NCI-H460 (cell line): Measurements from ENCODE around the gene LINC00237. TPM values are rescaled to one million over a fixed set of nuclear protein-coding genes. Genes with fewer than 3 reads are reported as not detected.

Source experiments
- DNase-seq: peaks from one replicate; pipeline ENCODE4 v3.0.0-alpha.2; 2016; ENCODE audit warnings: low read depth; ENCODE audit errors: extremely low read depth
- polyA plus RNA-seq: library from polyadenylated mRNA; depleted of rRNA; stranded (reverse); fragments of >200 nt; gene quantifications from 2 replicates; pipeline ENCODE4 v1.2.3, GENCODE V29; 2014; cell fraction: nucleus; rRNA removed
- total RNA-seq: library from RNA; depleted of rRNA; stranded (reverse); fragments of >200 nt; shearing (Covaris generic); gene quantifications from 2 replicates; pipeline ENCODE4 v1.2.3, GENCODE V29; 2014; rRNA removed

The LINC00237 gene
- not detected in 2 replicates for total RNA-seq
- polyA plus RNA-seq: not detected in 2 replicates

GRCh38 chr20:21106171-21107017 lies at the start of gene LINC00237:
Gene LINC00237, minus strand, starts transcription at chr20:21106358.
- DNase-seq: no peak

- no peak for DNase-seq
Measured at GRCh38 chr20:21155268-21155667, 49.1 kb upstream of the LINC00237 start.

GRCh38 chr20:21154692-21155091 lies 48.5 kb upstream of the LINC00237 start:
- no peak for DNase-seq

GRCh38 chr20:21151791-21152190 lies 45.6 kb upstream of the LINC00237 start:
- no peak for DNase-seq

- DNase-seq: no peak
Measured at GRCh38 chr20:21149344-21149743, 43.2 kb upstream of the LINC00237 start.

GRCh38 chr20:21147593-21147992 lies 41.4 kb upstream of the LINC00237 start:
- DNase-seq: no peak

GRCh38 chr20:21146215-21146614 lies 40.1 kb upstream of the LINC00237 start:
- no peak for DNase-seq

GRCh38 chr20:21145424-21145823 lies 39.3 kb upstream of the LINC00237 start:
- no peak for DNase-seq

- DNase-seq: no peak
Measured at GRCh38 chr20:21143194-21143890, 37.2 kb upstream of the LINC00237 start.

GRCh38 chr20:21141825-21142224 lies 35.7 kb upstream of the LINC00237 start:
- no peak for DNase-seq

- no peak for DNase-seq
Measured at GRCh38 chr20:21139881-21140566, 33.9 kb upstream of the LINC00237 start.

GRCh38 chr20:21137078-21137477 lies 30.9 kb upstream of the LINC00237 start:
- no peak for DNase-seq

GRCh38 chr20:21136015-21136732 lies 30.0 kb upstream of the LINC00237 start:
- DNase-seq: no peak

- DNase-seq: no peak
Measured at GRCh38 chr20:21134883-21135493, 28.8 kb upstream of the LINC00237 start.

GRCh38 chr20:21133917-21134622 lies 27.9 kb upstream of the LINC00237 start:
- DNase-seq: no peak

- DNase-seq: no peak
Measured at GRCh38 chr20:21133404-21133803, 27.2 kb upstream of the LINC00237 start.

- no peak for DNase-seq
Measured at GRCh38 chr20:21129861-21130260, 23.7 kb upstream of the LINC00237 start.

GRCh38 chr20:21127201-21127981 lies 21.2 kb upstream of the LINC00237 start:
- no peak for DNase-seq

- no peak for DNase-seq
Measured at GRCh38 chr20:21126581-21126870, 20.4 kb upstream of the LINC00237 start.
